ENCODE measurements around the gene FAM171A1.
"Not testable (repeated sequence)": the region's sequence is repeated elsewhere in the genome, so short reads cannot be mapped to it uniquely, and the experiment has no call there.

The FAM171A1 gene

GRCh38 chr10:15290671-15291070 lies 80.4 kb downstream of the FAM171A1 start:
- DNase-seq (ENCODE audit: low read depth, low spot score) = no peak

DNA sequence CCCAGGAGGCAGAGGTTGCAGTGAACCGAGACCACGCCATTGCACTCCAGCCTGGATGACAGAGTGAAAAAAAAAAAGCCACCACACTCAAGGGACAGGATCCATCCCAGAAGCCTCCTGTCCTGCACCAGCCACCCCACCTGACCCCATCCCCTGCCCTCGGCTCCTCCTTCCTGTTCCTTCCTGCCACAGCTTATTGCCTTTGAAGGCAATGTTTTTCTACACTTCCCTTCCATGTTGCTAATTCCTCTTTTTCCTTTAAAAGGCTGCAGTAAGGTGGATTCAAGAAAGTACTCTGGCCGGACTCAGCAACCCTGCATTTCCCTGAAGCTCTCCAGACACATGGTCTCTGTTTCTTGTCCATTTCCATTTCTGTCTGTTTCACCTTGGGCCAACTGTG lies 80.9 kb downstream of the FAM171A1 start:
- DNase-seq (ENCODE audit: low read depth, low spot score) = no peak

GRCh38 chr10:15280974-15281373 lies 90.1 kb downstream of the FAM171A1 start:
- no peak for DNase-seq (ENCODE audit: low read depth, low spot score)

- DNase-seq (ENCODE audit: low read depth, low spot score) = no peak
Measured at GRCh38 chr10:15280462-15280861, 90.6 kb downstream of the FAM171A1 start.

GRCh38 chr10:15279236-15279635 lies 91.9 kb downstream of the FAM171A1 start:
- DNase-seq (ENCODE audit: low read depth, low spot score) = no peak

GRCh38 chr10:15278786-15279185 lies 92.3 kb downstream of the FAM171A1 start:
- DNase-seq (ENCODE audit: low read depth, low spot score) = no peak

GRCh38 chr10:15276039-15276438 lies 95.0 kb downstream of the FAM171A1 start:
- not testable (repeated sequence) for DNase-seq (ENCODE audit: low read depth, low spot score)

GRCh38 chr10:15269838-15270237 lies 101.3 kb downstream of the FAM171A1 start:
- DNase-seq (ENCODE audit: low read depth, low spot score) = not testable (repeated sequence)

GRCh38 chr10:15267496-15267895 lies 103.6 kb downstream of the FAM171A1 start:
- DNase-seq (ENCODE audit: low read depth, low spot score) = no peak

DNA sequence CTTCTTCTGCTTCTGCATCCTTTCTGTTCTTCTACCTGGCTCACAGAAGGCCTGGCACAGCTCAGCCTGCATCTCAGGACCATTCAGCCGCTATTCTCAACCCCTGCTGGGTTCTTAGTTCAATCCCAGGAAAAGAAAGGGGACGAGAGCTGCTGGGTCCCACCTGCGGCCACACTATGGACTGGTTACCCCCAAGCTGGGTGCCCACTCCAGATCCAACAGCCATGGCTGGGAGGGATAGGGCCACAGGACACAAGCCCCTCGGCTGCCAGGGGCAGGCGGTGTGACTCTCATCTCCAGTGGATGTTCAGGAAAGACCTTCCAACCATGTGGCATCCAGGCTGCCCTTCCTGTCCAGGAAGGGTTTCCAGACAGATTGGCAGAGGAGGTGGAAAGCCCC lies 105.0 kb downstream of the FAM171A1 start:
- DNase-seq (ENCODE audit: low read depth, low spot score) = no peak

- no peak for DNase-seq (ENCODE audit: low read depth, low spot score)
Measured at GRCh38 chr10:15265558-15265957, 105.5 kb downstream of the FAM171A1 start.

DNA sequence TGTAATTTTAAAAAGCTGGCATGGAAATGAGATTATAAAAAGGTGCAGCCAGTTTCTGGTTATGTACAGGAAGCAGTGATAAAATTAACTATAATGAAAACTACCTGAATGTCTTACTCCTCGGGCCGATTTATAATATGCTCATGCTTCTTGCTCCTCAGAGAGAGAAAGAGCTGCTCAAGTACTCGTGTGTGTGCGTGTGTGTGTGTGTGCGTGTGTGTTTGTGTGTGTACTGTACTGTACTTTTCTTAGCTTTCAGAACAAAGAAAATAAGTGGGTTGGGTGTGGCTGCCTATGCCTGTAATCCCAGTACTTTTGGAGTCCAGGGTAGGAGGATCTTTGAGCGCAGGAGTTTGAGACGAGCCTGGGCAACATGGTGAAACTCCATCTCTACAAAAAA lies 106.0 kb downstream of the FAM171A1 start:
- DNase-seq (ENCODE audit: low read depth, low spot score) = no peak

DNA sequence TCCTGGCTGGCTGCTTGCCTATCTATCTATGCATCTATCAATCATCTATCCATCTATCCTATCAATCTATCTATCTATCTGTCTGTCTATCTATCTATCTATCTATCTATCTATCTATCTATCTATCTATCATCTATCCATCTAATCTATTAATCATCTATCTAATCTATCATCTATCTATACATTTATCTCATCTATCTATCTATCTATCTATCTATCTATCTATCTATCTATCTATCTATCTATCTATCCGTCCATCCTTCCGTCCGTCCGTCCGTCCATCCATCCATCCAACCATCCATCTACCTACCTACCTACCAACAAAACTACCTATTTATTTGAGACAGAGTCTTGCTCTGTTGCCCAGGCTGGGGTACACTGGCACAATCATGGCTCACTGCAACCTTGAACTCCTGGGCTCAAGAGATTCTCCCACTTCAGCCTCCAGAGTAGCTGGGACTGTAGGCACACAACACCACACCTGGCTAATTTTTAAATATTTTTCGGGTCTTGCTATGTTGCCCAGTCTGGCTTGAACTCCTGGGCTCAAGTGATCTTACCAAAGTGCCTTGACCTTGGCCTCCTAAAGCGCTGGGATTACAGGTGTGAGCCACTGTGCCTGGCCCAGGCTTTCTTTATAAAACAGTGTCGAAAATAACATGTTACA lies 107.3 kb downstream of the FAM171A1 start:
- no peak for DNase-seq (ENCODE audit: low read depth, low spot score)

- peak; percentile 12 for DNase-seq (ENCODE audit: low read depth, low spot score)
Measured at GRCh38 chr10:15262036-15262713, 108.9 kb downstream of the FAM171A1 start.

GRCh38 chr10:15259136-15259535 lies 112.0 kb downstream of the FAM171A1 start:
- DNase-seq (ENCODE audit: low read depth, low spot score) = no peak

- DNase-seq (ENCODE audit: low read depth, low spot score) = no peak
Measured at GRCh38 chr10:15258255-15258654, 112.8 kb downstream of the FAM171A1 start.

- no peak for DNase-seq (ENCODE audit: low read depth, low spot score)
Measured at GRCh38 chr10:15255961-15256360, 115.1 kb downstream of the FAM171A1 start.

- DNase-seq (ENCODE audit: low read depth, low spot score) = no peak
Measured at GRCh38 chr10:15254808-15255648, 116.1 kb downstream of the FAM171A1 start.

DNA sequence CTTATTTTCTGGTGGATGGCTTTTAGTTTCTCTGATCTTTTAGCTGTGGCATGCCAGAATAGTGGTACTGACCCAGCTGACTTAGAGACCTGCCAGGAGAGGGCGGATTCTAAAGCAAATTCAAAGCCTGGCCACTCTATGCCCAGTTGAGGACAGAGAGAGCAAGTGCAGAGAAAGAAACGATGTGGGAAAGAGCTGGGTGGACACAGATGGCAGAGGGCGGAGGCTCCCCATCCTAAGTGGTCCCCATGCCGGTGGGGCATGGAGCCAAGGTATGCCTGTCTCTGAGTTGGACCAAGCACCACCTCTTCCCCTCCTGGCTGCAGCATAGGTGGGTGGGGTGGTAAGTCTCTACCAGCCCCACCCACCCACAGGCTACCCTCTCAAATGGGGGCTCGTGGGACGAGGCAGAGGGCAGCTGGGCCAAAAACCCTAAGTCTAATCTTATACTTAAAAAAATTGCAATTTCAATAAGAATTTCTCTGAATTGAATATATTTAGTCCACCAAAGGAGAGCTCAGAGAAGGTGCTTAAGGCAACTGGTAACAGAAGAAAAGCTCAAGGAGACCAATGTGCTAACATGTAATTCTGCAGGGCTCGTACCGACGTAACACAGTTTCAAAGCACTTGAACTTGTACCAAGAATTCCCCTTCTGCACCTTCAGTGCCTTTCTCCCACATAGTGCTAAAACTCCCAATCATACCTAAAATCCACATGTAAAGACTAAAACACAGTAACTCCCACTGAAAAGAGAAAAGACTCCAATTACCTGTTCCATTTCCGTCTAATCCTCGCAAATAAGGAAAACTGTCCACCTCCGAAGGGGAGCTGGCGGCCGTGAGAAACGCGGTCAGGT lies 116.9 kb downstream of the FAM171A1 start:
- DNase-seq (ENCODE audit: low read depth, low spot score) = no peak

- DNase-seq (ENCODE audit: low read depth, low spot score) = no peak
Measured at GRCh38 chr10:15252396-15252795, 118.7 kb downstream of the FAM171A1 start.

GRCh38 chr10:15251791-15252380 lies 119.2 kb downstream of the FAM171A1 start:
- no peak for DNase-seq (ENCODE audit: low read depth, low spot score)
